Mesenchymal stem cell (in vitro differentiated cells and primary cell): ENCODE data around the gene SLC9A8.

Experiments used
- DNase-seq: peaks from one replicate; pipeline ENCODE4 v3.0.0-alpha.2; 2013
- H2AFZ ChIP-seq: one replicate; pipeline ENCODE4 v1.6.1; 2013; ENCODE audit warnings: low read depth, mild to moderate bottlenecking, control low read depth, inconsistent platforms, low read length, moderate library complexity
- H2AK5ac ChIP-seq: 2 replicates; pipeline ENCODE4 v1.6.1; 2013; ENCODE audit warnings: low read length, moderate library complexity, mild to moderate bottlenecking, inconsistent platforms; ENCODE audit not compliant: severe bottlenecking
- H2BK120ac ChIP-seq: one replicate; pipeline ENCODE4 v1.6.1; 2013; ENCODE audit warnings: low read depth, mild to moderate bottlenecking, inconsistent platforms, low read length, moderate library complexity
- H2BK12ac ChIP-seq, 2 experiments: one replicate each; pipeline ENCODE4 v1.6.1; 2013; ENCODE audit warnings: inconsistent platforms in 2 of 2, low read length in 2 of 2, mild to moderate bottlenecking in 2 of 2, moderate library complexity in 2 of 2, control low read depth in 1 of 2
- H2BK15ac ChIP-seq: one replicate; pipeline ENCODE4 v1.6.1; 2013; ENCODE audit warnings: mild to moderate bottlenecking, low read depth, inconsistent platforms; ENCODE audit not compliant: poor library complexity, severe bottlenecking
- H2BK5ac ChIP-seq: 2 replicates; pipeline ENCODE4 v1.6.1; 2013; ENCODE audit warnings: low read depth, mild to moderate bottlenecking, low read length, control low read depth, inconsistent platforms; ENCODE audit not compliant: poor library complexity, severe bottlenecking
- H3K14ac ChIP-seq, 2 experiments: one replicate each; pipeline ENCODE4 v1.6.1; 2013; ENCODE audit warnings: inconsistent platforms in 2 of 2, low read length in 2 of 2, control low read depth in 1 of 2, mild to moderate bottlenecking in 1 of 2, moderate library complexity in 1 of 2
- H3K18ac ChIP-seq, 2 experiments: one replicate each; pipeline ENCODE4 v1.6.1; 2013; ENCODE audit warnings: inconsistent platforms in 2 of 2, low read length in 2 of 2, control low read depth in 1 of 2, low read depth in 1 of 2, mild to moderate bottlenecking in 1 of 2
- H3K23ac ChIP-seq, 2 experiments: one replicate each; pipeline ENCODE4 v1.6.1; 2013; ENCODE audit warnings: inconsistent platforms in 2 of 2, low read length in 2 of 2, mild to moderate bottlenecking in 2 of 2, moderate library complexity in 2 of 2, control low read depth in 1 of 2
- H3K27ac ChIP-seq: 2 replicates; pipeline ENCODE4 v1.5.1; 2013; ENCODE audit warnings: mild to moderate bottlenecking, moderate library complexity, low read length, control low read depth, inconsistent platforms; ENCODE audit not compliant: poor library complexity, severe bottlenecking
- H3K27me3 ChIP-seq, 2 experiments: 2 replicates each; pipeline versions ENCODE4 v1.6.1 to v1.7.0; 2013; ENCODE audit warnings: low read length in 2 of 2, mild to moderate bottlenecking in 2 of 2, moderate library complexity in 2 of 2, control low read depth in 1 of 2, inconsistent platforms in 1 of 2; ENCODE audit not compliant: control insufficient read depth in 1 of 2, insufficient read depth in 1 of 2
- H3K36me3 ChIP-seq, 2 experiments: 2 replicates each; pipeline versions ENCODE4 v1.6.1 to v1.7.0; 2013; ENCODE audit warnings: low read length in 2 of 2, control low read depth in 1 of 2, inconsistent platforms in 1 of 2, low read depth in 1 of 2, mild to moderate bottlenecking in 1 of 2; ENCODE audit not compliant: insufficient read depth in 2 of 2, control insufficient read depth in 1 of 2
- H3K4ac ChIP-seq, 2 experiments: one replicate each; pipeline ENCODE4 v1.6.1; 2013; ENCODE audit warnings: inconsistent platforms in 2 of 2, low read length in 2 of 2, mild to moderate bottlenecking in 2 of 2, moderate library complexity in 2 of 2, control low read depth in 1 of 2, low read depth in 1 of 2
- H3K4me1 ChIP-seq: 2 replicates; pipeline ENCODE4 v1.6.1; 2013; ENCODE audit warnings: low read depth, low read length, control low read depth; ENCODE audit not compliant: control insufficient read depth, insufficient read depth
- H3K4me2 ChIP-seq: 2 replicates; pipeline ENCODE4 v1.6.1; 2013; ENCODE audit warnings: low read length, mild to moderate bottlenecking, inconsistent platforms; ENCODE audit not compliant: poor library complexity, severe bottlenecking
- H3K4me3 ChIP-seq, 2 experiments: 2 replicates each; pipeline versions ENCODE4 v1.5.1 to v1.7.0; 2013; ENCODE audit warnings: low read length in 2 of 2, mild to moderate bottlenecking in 2 of 2, control low read depth in 1 of 2, low read depth in 1 of 2; ENCODE audit not compliant: insufficient read depth in 1 of 2
- H3K79me1 ChIP-seq: replicated peaks from 2 replicates; pipeline ENCODE4 v1.6.1; 2013; ENCODE audit warnings: mild to moderate bottlenecking, control low read depth, low read length, inconsistent platforms; ENCODE audit not compliant: poor library complexity, severe bottlenecking
- H3K9ac ChIP-seq: 2 replicates; pipeline ENCODE4 v1.7.0; 2013; ENCODE audit warnings: mild to moderate bottlenecking, low read length, moderate library complexity
- H3K9me3 ChIP-seq: 2 replicates; pipeline ENCODE4 v1.7.0; 2013; ENCODE audit warnings: mild to moderate bottlenecking, low read length; ENCODE audit not compliant: control insufficient read depth
- H4K8ac ChIP-seq: one replicate; pipeline ENCODE4 v1.6.1; 2013; ENCODE audit warnings: inconsistent platforms, mild to moderate bottlenecking, low read length, moderate library complexity
- H4K91ac ChIP-seq: one replicate; pipeline ENCODE4 v1.6.1; 2013; ENCODE audit warnings: mild to moderate bottlenecking, low read length, inconsistent platforms
- WGBS: methylation state at CpG from one replicate; pipeline ENCODE4 v1.1.7; 2013; ENCODE audit warnings: mixed read lengths; 5-methylcytosine and 5-hydroxymethylcytosine counted together

Gene SLC9A8

GRCh38 chr20:49785149-49785851 lies 27.3 kb upstream of the SLC9A8 start:
- no peaks in the 10 kb centered on the region for H3K36me3 ChIP-seq
- WGBS = 95% methylated on average over 14 of the region's 15 CpGs
- no peak for DNase-seq

DNA sequence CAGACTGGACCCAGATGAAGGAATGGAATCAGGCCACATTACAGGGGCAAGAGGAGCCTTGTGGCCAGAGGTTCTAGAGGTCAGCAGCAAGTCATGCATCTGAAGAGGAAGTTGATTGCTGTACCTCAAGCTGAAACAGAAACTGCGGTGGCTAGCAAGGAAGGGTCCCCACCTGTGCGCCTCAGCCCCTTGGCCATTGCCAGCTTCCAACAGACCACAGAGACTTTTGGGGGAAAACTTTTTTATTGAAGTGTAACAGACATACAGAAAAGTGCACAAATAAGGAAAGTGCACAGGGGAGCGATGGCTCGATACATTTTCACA lies 26.8 kb upstream of the SLC9A8 start:
- Histone ChIP-seq H3K4me2 (no peak overlapping the region), H2BK120ac (no peak overlapping the region), H2BK5ac (no peak overlapping the region), H2AK5ac (no peak overlapping the region), H3K27ac (no peak overlapping the region), H4K91ac (no peak overlapping the region), H2BK15ac (no peak overlapping the region), H3K9ac (no peak overlapping the region), H3K9me3 (no peaks in the 10 kb centered on the region), H3K79me1 (no peaks in the 10 kb centered on the region), H3K4ac (no peak overlapping the region), H2AFZ (no peak overlapping the region), H3K23ac (no peak overlapping the region), H3K14ac (no peak overlapping the region), H4K8ac (no peak overlapping the region), H3K18ac (no peak overlapping the region), H3K36me3 (no peaks in the 10 kb centered on the region), H2BK12ac (no peak overlapping the region), H3K4me1 (peaks cover 2% of the 10 kb centered on the region), H3K27me3 (no peaks in the 10 kb centered on the region), H3K4me3 (no peak overlapping the region)
- DNase-seq = no peak
- 95% methylated on average over 4 of the region's 4 CpGs for WGBS

More at GRCh38 chr20:49785149-49785851, 27.3 kb upstream of the SLC9A8 start:
- no peak overlapping the region for H3K14ac ChIP-seq
- no peak overlapping the region for H3K4me2 ChIP-seq
- H3K9ac ChIP-seq = no peak overlapping the region
- no peak overlapping the region for H3K23ac ChIP-seq
- H2AFZ ChIP-seq = no peak overlapping the region
- no peaks in the 10 kb centered on the region for H3K79me1 ChIP-seq
- H3K9me3 ChIP-seq = no peaks in the 10 kb centered on the region
- H3K18ac ChIP-seq = no peak overlapping the region
- no peak overlapping the region for H4K91ac ChIP-seq
- H2BK12ac ChIP-seq = no peak overlapping the region
- no peaks in the 10 kb centered on the region for H3K27me3 ChIP-seq
- H2BK15ac ChIP-seq = no peak overlapping the region
- H2AK5ac ChIP-seq = no peak overlapping the region
- H3K4ac ChIP-seq = no peak overlapping the region
- H3K27ac ChIP-seq = no peak overlapping the region
- no peak overlapping the region for H3K4me3 ChIP-seq
- peaks cover 2% of the 10 kb centered on the region for H3K4me1 ChIP-seq
- no peak overlapping the region for H4K8ac ChIP-seq
- H2BK120ac ChIP-seq = no peak overlapping the region
- H2BK5ac ChIP-seq = no peak overlapping the region

GRCh38 chr20:49786196-49786595 lies 26.4 kb upstream of the SLC9A8 start:
- no peak overlapping the region for H2BK12ac ChIP-seq
- H3K9ac ChIP-seq = no peak overlapping the region
- WGBS = 81% methylated on average over 8 of the region's 11 CpGs
- no peak overlapping the region for H3K23ac ChIP-seq
- H4K91ac ChIP-seq = no peak overlapping the region
- no peak overlapping the region for H3K4ac ChIP-seq
- H2AK5ac ChIP-seq = no peak overlapping the region
- H3K36me3 ChIP-seq = no peaks in the 10 kb centered on the region
- no peak overlapping the region for H3K14ac ChIP-seq
- H3K9me3 ChIP-seq = no peaks in the 10 kb centered on the region
- no peak overlapping the region for H3K18ac ChIP-seq
- H3K4me1 ChIP-seq = peaks cover 2% of the 10 kb centered on the region
- H2BK15ac ChIP-seq = no peak overlapping the region
- no peak for DNase-seq
- H3K27ac ChIP-seq = no peak overlapping the region
- no peaks in the 10 kb centered on the region for H3K79me1 ChIP-seq
- H2BK120ac ChIP-seq = no peak overlapping the region
- H3K4me3 ChIP-seq = no peak overlapping the region
- H4K8ac ChIP-seq = no peak overlapping the region
- H3K4me2 ChIP-seq = no peak overlapping the region
- no peak overlapping the region for H2AFZ ChIP-seq
- H2BK5ac ChIP-seq = no peak overlapping the region
- H3K27me3 ChIP-seq = no peaks in the 10 kb centered on the region

DNA sequence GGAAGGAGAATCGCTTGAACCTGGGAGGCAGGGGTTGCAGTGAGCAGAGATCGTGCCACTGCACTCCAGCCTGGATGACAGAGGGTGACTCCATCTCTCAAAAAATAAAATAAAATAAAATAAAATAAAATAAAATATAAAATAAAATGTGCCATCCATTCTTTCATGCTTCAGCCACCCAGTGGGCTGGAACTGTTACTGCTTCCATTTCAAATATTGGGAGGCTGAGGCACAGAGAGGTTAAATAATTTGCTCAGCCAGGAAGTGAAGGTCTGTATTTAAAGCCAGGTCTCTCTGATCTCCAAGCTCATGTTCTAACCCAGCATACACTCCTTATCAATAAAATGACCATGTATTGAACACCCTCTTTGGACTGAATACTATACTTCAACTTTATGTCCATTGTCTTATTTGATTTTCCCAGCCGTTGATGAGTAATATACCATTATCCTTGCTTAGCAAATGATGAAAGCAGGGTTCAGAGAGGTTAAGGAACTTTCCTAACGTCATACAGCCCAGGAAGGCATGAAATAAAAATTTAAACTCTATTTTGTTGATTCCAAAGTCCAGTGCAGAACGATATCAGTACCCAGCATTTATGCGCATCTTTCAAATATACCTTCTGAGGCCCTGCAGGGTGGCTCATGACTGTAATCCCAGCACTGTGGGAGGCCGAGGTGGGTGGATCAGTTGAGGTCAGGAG lies 25.8 kb upstream of the SLC9A8 start:
- Histone ChIP-seq H3K79me1 (no peaks in the 10 kb centered on the region), H4K91ac (no peak overlapping the region)

More for the DNA sequence above, 25.8 kb upstream of the SLC9A8 start:
- Histone ChIP-seq H2AK5ac (no peak overlapping the region), H3K18ac (no peak overlapping the region), H3K14ac (no peak overlapping the region), H2BK15ac (no peak overlapping the region), H2BK120ac (no peak overlapping the region), H3K23ac (no peak overlapping the region), H3K9me3 (no peaks in the 10 kb centered on the region), H3K36me3 (no peaks in the 10 kb centered on the region), H3K4me3 (no peak overlapping the region), H3K4me1 (peaks cover 2% of the 10 kb centered on the region), H3K4me2 (no peak overlapping the region), H3K27me3 (no peaks in the 10 kb centered on the region), H3K9ac (no peak overlapping the region), H2BK12ac (no peak overlapping the region), H3K27ac (no peak overlapping the region), H2AFZ (no peak overlapping the region), H2BK5ac (no peak overlapping the region), H3K4ac (no peak overlapping the region), H4K8ac (no peak overlapping the region)
- DNase-seq = no peak
- 86% methylated on average over 6 of the region's 7 CpGs for WGBS
